ENCODE data around the gene KDM4B. TPM values are rescaled to one million over a fixed set of nuclear protein-coding genes. Genes with fewer than 3 reads are reported as not detected.

Gene KDM4B
- total RNA-seq, 1 donor from 2014 or later = 153 TPM

GRCh38 chr19:5101871-5102270, 133.0 kb downstream of the KDM4B start:
- no peak for TF ChIP-seq CTCF (IDR thresholded peaks at IDR 0.05; ENCODE audit: partially characterized antibody, unreplicated experiment)

GRCh38 chr19:5102520-5102919, 133.6 kb downstream of the KDM4B start:
- H3K27me3 Mint-ChIP-seq (ENCODE audit: unreplicated experiment) = peaks cover 6% of the 10 kb centered on the region
- H3K4me1 Mint-ChIP-seq (ENCODE audit: low read depth, unreplicated experiment) = peaks cover 25% of the 10 kb centered on the region
- TF ChIP-seq CTCF (IDR thresholded peaks at IDR 0.05; ENCODE audit: partially characterized antibody, unreplicated experiment) = no peak
- H3K4me3 Mint-ChIP-seq (ENCODE audit: unreplicated experiment) = no peak overlapping the region
- no peak for DNase-seq
- no peak overlapping the region for H3K27ac Mint-ChIP-seq (ENCODE audit: unreplicated experiment)
- peaks cover 11% of the 10 kb centered on the region for H3K9me3 Mint-ChIP-seq (ENCODE audit: unreplicated experiment)
- peaks cover 14% of the 10 kb centered on the region for H3K36me3 Mint-ChIP-seq (ENCODE audit: unreplicated experiment)

More at GRCh38 chr19:5101871-5102270, 133.0 kb downstream of the KDM4B start:
- H3K4me1 Mint-ChIP-seq (ENCODE audit: low read depth, unreplicated experiment) = peaks cover 22% of the 10 kb centered on the region
- peaks cover 6% of the 10 kb centered on the region for H3K27me3 Mint-ChIP-seq (ENCODE audit: unreplicated experiment)
- peaks cover 11% of the 10 kb centered on the region for H3K9me3 Mint-ChIP-seq (ENCODE audit: unreplicated experiment)
- peaks cover 16% of the 10 kb centered on the region for H3K36me3 Mint-ChIP-seq (ENCODE audit: unreplicated experiment)
- no peak for DNase-seq
- H3K4me3 Mint-ChIP-seq (ENCODE audit: unreplicated experiment) = no peak overlapping the region
- H3K27ac Mint-ChIP-seq (ENCODE audit: unreplicated experiment) = no peak overlapping the region

GRCh38 chr19:5103061-5103701, 134.3 kb downstream of the KDM4B start:
- peak overlapping the region; percentile 64 for H3K27ac Mint-ChIP-seq (ENCODE audit: unreplicated experiment)
- peaks cover 14% of the 10 kb centered on the region for H3K36me3 Mint-ChIP-seq (ENCODE audit: unreplicated experiment)
- H3K4me3 Mint-ChIP-seq (ENCODE audit: unreplicated experiment) = no peak overlapping the region
- peaks cover 6% of the 10 kb centered on the region for H3K27me3 Mint-ChIP-seq (ENCODE audit: unreplicated experiment)
- TF ChIP-seq CTCF (IDR thresholded peaks at IDR 0.05; ENCODE audit: partially characterized antibody, unreplicated experiment) = no peak
- H3K4me1 Mint-ChIP-seq (ENCODE audit: low read depth, unreplicated experiment) = peaks cover 26% of the 10 kb centered on the region
- DNase-seq = no peak
- H3K9me3 Mint-ChIP-seq (ENCODE audit: unreplicated experiment) = peaks cover 15% of the 10 kb centered on the region

GRCh38 chr19:5103812-5104410, 135.0 kb downstream of the KDM4B start:
- H3K4me3 Mint-ChIP-seq (ENCODE audit: unreplicated experiment) = no peak overlapping the region

More at GRCh38 chr19:5103812-5104410, 135.0 kb downstream of the KDM4B start:
- TF ChIP-seq CTCF (IDR thresholded peaks at IDR 0.05; ENCODE audit: partially characterized antibody, unreplicated experiment) = no peak
- Mint-ChIP-seq H3K4me1 (ENCODE audit: low read depth, unreplicated experiment) (peaks cover 29% of the 10 kb centered on the region), H3K27ac (ENCODE audit: unreplicated experiment) (peak overlapping the region; percentile 64), H3K9me3 (ENCODE audit: unreplicated experiment) (peaks cover 16% of the 10 kb centered on the region), H3K27me3 (ENCODE audit: unreplicated experiment) (peaks cover 6% of the 10 kb centered on the region), H3K36me3 (ENCODE audit: unreplicated experiment) (peaks cover 14% of the 10 kb centered on the region)
- DNase-seq = no peak

All from glutamatergic neuron (in vitro differentiated cells).